ENCODE data around the gene CYSRT1.

CYSRT1 gene

DNA sequence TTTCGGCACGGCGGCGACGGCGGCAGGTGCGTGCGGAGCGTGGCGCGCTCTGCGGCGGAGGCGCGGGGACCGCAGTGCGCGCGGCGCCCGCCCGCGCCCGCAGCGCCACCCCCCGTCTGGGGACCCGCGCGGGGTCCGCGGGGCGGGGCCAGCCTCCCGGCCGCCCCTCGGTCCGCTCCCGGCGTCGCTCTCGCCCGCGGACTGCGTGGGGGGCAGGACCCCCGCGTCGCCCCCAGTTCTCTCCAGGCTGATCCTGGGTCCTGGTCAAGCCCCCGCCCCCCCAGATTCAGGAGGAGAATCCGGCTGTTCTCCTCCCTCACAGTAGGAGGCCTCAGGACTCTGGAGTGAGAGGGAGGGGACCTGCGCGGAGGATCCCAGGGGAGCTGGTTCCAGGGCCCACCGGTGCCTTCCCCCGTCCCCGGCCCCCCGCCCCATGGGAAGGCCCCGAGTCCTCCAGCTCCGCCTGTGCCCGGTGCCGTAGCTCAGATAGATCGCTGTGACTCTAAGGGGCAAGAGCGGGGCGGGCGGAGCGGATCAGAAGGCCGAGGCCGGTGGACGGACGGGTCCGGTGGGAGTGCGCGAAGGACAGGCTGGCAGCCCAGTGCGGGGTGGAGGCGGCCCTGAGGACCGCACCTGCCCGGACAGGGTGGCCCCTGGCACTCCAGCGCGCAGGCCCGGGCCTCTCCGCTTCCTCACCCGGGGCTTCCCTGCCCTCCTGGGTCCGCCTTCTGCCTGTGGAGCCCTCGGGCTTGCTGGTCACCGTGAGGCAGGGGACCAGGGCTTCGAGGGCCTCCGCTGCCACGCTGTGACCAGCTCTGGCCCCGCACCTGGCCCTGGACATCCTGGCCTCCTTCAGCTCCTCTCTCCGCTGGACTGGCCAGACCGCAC lies 2.5 kb upstream of the CYSRT1 start, which contains the start of gene RNF208:
Gene RNF208, minus strand, starts transcription at position 51 of the 888 bp plus-strand sequence. CDS start 1,028 bp downstream, outside the sequence.
- TF ChIP-seq, protein P1, sequence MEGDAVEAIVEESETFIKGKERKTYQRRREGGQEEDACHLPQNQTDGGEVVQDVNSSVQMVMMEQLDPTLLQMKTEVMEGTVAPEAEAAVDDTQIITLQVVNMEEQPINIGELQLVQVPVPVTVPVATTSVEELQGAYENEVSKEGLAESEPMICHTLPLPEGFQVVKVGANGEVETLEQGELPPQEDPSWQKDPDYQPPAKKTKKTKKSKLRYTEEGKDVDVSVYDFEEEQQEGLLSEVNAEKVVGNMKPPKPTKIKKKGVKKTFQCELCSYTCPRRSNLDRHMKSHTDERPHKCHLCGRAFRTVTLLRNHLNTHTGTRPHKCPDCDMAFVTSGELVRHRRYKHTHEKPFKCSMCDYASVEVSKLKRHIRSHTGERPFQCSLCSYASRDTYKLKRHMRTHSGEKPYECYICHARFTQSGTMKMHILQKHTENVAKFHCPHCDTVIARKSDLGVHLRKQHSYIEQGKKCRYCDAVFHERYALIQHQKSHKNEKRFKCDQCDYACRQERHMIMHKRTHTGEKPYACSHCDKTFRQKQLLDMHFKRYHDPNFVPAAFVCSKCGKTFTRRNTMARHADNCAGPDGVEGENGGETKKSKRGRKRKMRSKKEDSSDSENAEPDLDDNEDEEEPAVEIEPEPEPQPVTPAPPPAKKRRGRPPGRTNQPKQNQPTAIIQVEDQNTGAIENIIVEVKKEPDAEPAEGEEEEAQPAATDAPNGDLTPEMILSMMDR (IDR thresholded peaks at IDR 0.05; ENCODE audit: control extremely low read depth, extremely low read depth, low read depth, missing control alignments), result no peak
- DNase-seq (ENCODE audit: extremely low spot score), result no peak
- ChIA-PET POLR2A (interaction anchor here (0.6 to 2.8 kb wide), 5 partner anchors 14 to 22 kb away, joined by 3 to 24 read pairs (median 4); partner anchors contain the start of genes TPRN and TUBB4B), CTCF (interaction anchor here (0.9 to 6.9 kb wide), 8 partner anchors 12 to 156 kb away, joined by 3 to 92 read pairs (median 6); partner anchors contain the start of genes ANAPC2, MAN1B1, SSNA1 and TUBB4B)

DNA sequence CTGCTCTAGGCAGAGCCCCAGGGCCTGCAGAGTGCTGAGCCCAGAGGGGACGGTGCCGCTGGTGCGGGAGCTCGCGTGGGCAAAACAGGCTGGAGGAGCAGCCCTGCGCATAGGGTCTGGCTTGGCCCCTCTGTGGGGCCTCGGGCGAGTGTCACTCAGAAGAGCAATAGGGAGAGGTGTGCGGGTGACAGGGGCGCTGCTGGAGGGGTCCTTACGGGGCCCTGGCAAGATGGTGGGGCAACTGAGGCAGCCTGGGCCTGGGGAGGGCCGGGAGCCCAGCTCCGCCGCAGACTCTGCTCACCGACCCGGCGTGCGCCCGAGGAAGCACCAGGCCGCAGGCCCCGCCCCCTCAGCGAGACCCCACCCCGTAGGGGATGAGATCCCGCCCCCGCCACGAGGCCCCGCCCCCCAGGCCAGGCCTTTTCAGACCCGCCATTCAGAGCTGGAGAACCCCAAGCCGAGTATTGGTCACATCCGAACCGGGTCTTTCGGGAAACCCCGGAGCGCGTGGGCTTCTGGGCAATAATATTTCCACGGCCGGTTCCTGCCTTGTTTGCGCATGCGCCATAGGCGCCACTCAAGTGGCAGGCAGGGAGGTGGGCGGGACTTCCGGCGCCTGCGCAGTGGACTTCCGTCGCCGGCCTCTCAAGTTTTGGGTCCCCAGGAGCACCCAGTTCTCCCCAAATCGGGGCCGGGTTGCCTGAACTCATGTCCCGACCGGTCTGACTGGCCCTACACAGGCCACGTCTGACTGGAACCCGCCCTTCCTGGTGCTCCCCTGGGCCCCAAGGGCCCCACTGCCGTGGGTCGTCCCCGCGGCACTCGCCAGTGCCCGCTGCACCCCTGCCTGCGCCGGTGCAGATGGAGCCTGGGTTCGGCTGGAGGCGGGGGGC lies 1.6 kb upstream of the CYSRT1 start:
- POLR2A ChIA-PET, result interaction anchor here (0.6 to 2.8 kb wide), 8 partner anchors 13 to 73 kb away, joined by 3 to 24 read pairs (median 4); partner anchors contain the start of genes ANAPC2, SSNA1, TPRN and TUBB4B
- CTCF ChIA-PET, result interaction anchor here (0.9 to 6.9 kb wide), 11 partner anchors 13 to 177 kb away, joined by 3 to 92 read pairs (median 6); partner anchors contain the start of genes ANAPC2, MAN1B1, NPDC1 and SSNA1
- peak; percentile 98 for DNase-seq (ENCODE audit: extremely low spot score)
- TF ChIP-seq, protein P1 (IDR thresholded peaks at IDR 0.05; ENCODE audit: control extremely low read depth, extremely low read depth, low read depth, missing control alignments), result no peak

DNA sequence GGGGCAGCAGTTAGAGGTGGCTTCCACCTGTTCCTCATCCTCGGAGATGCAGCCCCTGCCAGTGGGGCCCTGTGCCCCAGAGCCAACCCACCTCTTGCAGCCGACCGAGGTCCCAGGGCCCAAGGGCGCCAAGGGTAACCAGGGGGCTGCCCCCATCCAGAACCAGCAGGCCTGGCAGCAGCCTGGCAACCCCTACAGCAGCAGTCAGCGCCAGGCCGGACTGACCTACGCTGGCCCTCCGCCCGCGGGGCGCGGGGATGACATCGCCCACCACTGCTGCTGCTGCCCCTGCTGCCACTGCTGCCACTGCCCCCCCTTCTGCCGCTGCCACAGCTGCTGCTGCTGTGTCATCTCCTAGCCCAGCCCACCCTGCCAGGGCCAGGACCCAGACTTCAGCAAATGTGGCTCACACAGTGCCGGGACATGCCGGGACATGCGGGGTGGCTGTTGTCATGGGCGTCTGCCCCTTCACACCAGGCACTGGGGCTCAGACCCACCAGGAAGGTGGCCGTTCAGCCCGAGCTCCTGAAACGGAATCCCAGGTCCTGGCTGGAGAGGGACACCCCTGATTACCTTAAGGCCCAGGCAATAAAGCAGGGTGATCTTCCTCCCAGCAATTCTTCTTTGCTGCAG lies 841 bp downstream of the CYSRT1 start:
- TF ChIP-seq, protein P1 (IDR thresholded peaks at IDR 0.05; ENCODE audit: control extremely low read depth, extremely low read depth, low read depth, missing control alignments), result no peak
- POLR2A ChIA-PET, result no interaction called here
- no peak for DNase-seq (ENCODE audit: extremely low spot score)
- CTCF ChIA-PET, result interaction anchor here (0.8 to 6.9 kb wide), 15 partner anchors 7 to 179 kb away, joined by 3 to 92 read pairs (median 5); partner anchors contain the start of genes ANAPC2, NDOR1, NPDC1 and SSNA1

DNA sequence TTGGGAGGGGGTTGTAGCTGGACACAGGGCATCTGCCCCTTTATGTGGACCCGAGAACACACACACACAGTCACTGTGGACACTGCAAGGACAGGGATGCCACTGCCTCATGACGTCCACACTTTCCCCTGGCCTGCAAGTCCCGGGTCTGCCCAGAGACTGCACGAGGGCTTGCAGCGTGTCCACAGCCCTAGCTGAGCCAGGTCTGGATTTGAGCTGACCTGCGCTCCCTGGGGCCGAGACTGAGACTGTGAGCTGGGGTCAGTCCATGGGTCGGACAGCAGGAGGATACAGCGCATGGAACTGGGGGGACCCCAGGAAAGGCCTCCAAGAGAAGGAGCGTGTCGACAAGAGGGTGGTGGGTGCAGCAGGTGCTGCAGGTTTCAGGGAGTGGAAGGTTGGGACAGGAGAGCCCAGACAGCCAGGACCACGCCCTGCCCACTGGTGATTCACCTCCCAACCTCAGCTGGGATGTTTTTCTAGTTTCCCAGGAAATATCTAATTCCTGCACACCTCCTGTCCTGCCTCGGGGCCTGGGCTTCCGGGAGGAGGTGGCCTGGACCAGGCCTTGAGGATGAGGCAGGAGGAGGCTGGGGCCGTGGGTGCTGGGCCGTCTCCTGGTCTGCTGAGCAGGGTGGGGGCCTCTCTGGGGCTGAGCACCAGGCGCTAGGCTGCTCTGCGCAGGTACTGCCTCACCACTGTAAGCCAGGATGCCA lies 1.5 kb downstream of the CYSRT1 start:
- POLR2A ChIA-PET, result interaction anchor here (0.6 kb wide), 1 partner anchor 75 kb away, joined by 3 read pairs; no protein-coding TSS in a partner anchor
- CTCF ChIA-PET, result interaction anchor here (1.0 to 6.9 kb wide), 24 partner anchors 8 to 191 kb away, joined by 3 to 92 read pairs (median 7); partner anchors contain the start of genes ANAPC2, DPP7, SSNA1 and TPRN
- TF ChIP-seq, protein P1 (IDR thresholded peaks at IDR 0.05; ENCODE audit: control extremely low read depth, extremely low read depth, low read depth, missing control alignments), result no peak
- DNase-seq (ENCODE audit: extremely low spot score), result no peak

DNA sequence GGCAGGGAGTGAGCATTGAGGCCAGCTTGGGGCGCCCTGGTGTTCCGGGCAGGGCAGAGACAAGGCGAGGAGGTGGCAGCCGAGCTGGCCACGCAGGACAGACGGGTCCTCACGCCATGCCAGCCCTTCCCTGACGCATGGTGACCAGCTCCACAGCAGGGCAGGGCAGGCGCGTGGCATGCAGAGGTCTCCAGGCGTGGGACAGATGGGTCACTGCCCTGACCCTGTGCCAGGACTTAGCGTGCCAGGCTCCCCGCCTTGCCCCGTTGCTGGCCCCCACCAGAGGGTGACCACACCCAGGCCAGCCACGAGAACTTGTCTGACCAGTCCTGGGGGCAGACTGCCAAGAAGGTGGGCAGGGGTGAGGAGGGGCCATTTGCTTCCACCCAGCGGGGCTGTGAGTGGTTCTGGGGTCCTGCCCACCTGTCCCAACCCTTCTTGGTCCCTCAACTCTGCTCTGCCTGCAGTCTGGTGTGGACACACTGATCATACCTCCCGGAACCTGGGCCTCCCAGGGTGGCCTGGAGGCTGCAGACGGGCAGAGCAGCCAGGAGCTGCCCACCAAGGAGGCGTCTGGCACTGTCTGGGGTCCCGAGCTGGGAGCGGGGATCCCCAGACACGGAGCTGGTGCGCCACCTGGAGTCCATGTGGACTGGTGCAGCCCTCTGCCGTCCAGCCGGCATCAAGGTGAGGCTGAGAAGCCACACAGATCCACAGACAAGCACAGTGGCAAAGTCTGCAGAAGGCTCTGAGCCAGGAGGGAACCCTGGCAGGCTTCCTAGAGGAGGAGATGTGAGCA lies 2.3 kb downstream of the CYSRT1 start, which contains the start of gene RNF224:
Gene RNF224, plus strand, starts transcription at position 449 of the 799 bp plus-strand sequence. CDS start 834 bp downstream, outside the sequence.
- TF ChIP-seq, protein P1 (IDR thresholded peaks at IDR 0.05; ENCODE audit: control extremely low read depth, extremely low read depth, low read depth, missing control alignments), result peak; percentile 99
- CTCF ChIA-PET, result interaction anchor here (0.7 to 6.9 kb wide), 35 partner anchors 9 to 436 kb away, joined by 3 to 92 read pairs (median 5); partner anchors contain the start of genes DPP7, MAN1B1, SAPCD2 and SSNA1
- peak; percentile 83 for DNase-seq (ENCODE audit: extremely low spot score)
- POLR2A ChIA-PET, result interaction anchor here (0.5 to 1.2 kb wide), 4 partner anchors 13 to 100 kb away, joined by 3 to 7 read pairs (median 3); partner anchors contain the start of gene TUBB4B
